ENCODE measurements around the gene UBAP2L.

Gene UBAP2L

GRCh38 chr1:154220071-154220969 is at the start of gene UBAP2L:
Gene UBAP2L (plus strand): TSS chr1:154220955. CDS start chr1:154225124, 4,169 bp downstream.
- peak; percentile 100 for DNase-seq (ENCODE audit: low spot score)

- DNase-seq (ENCODE audit: low spot score): no peak
Observed at GRCh38 chr1:154171223-154171583, 49.6 kb upstream of the UBAP2L start.

- DNase-seq (ENCODE audit: low spot score): no peak
Observed at GRCh38 chr1:154171880-154172279, 48.9 kb upstream of the UBAP2L start.

- no peak for DNase-seq (ENCODE audit: low spot score)
Observed at GRCh38 chr1:154174654-154175053, 46.1 kb upstream of the UBAP2L start.

- DNase-seq (ENCODE audit: low spot score): no peak
Observed at GRCh38 chr1:154176337-154176736, 44.4 kb upstream of the UBAP2L start.

- DNase-seq (ENCODE audit: low spot score): no peak
Observed at GRCh38 chr1:154178013-154178412, 42.7 kb upstream of the UBAP2L start.

GRCh38 chr1:154178911-154179811 is 41.6 kb upstream of the UBAP2L start:
- no peak for DNase-seq (ENCODE audit: low spot score)

GRCh38 chr1:154179946-154180687 is 40.6 kb upstream of the UBAP2L start:
- peak; percentile 88 for DNase-seq (ENCODE audit: low spot score)

- DNase-seq (ENCODE audit: low spot score): peak; percentile 89
Observed at GRCh38 chr1:154181944-154182343, 38.8 kb upstream of the UBAP2L start.

- DNase-seq (ENCODE audit: low spot score): peak; percentile 70
Observed at GRCh38 chr1:154182344-154183045, 38.3 kb upstream of the UBAP2L start.

- DNase-seq (ENCODE audit: low spot score): peak; percentile 98
Observed at GRCh38 chr1:154183046-154183915, 37.5 kb upstream of the UBAP2L start.

- DNase-seq (ENCODE audit: low spot score): peak; percentile 88
Observed at GRCh38 chr1:154186177-154186576, 34.6 kb upstream of the UBAP2L start.

GRCh38 chr1:154186852-154187501 is 33.8 kb upstream of the UBAP2L start:
- DNase-seq (ENCODE audit: low spot score): peak; percentile 71

- DNase-seq (ENCODE audit: low spot score): no peak
Observed at GRCh38 chr1:154190550-154190949, 30.2 kb upstream of the UBAP2L start.

GRCh38 chr1:154191990-154192461 is 28.7 kb upstream of the UBAP2L start, which contains the start of gene TPM3:
Gene TPM3 (minus strand): TSS chr1:154192100. CDS start chr1:154192018, 82 bp downstream.
- no peak for DNase-seq (ENCODE audit: low spot score)

- no peak for DNase-seq (ENCODE audit: low spot score)
Observed at GRCh38 chr1:154192476-154192875, 28.3 kb upstream of the UBAP2L start.

GRCh38 chr1:154193821-154194220 is 26.9 kb upstream of the UBAP2L start:
- DNase-seq (ENCODE audit: low spot score): no peak

GRCh38 chr1:154198756-154199562 is 21.8 kb upstream of the UBAP2L start:
- peak; percentile 89 for DNase-seq (ENCODE audit: low spot score)

- DNase-seq (ENCODE audit: low spot score): no peak
Observed at GRCh38 chr1:154199563-154199879, 21.2 kb upstream of the UBAP2L start.

All from NAMALWA (cell line).